Retina (tissue), 1 donor: ENCODE data around the gene MAG.

ENCODE experiments used
- DNase-seq: peaks from one replicate; pipeline ENCODE4 v3.0.0-alpha.2; 2016

Gene MAG

GRCh38 chr19:35321291-35321690, 29.3 kb downstream of the MAG start:
- no peak for DNase-seq

- DNase-seq, result no peak
These were observed 30.1 kb downstream of the MAG start for GRCh38 chr19:35322014-35322413.

DNA sequence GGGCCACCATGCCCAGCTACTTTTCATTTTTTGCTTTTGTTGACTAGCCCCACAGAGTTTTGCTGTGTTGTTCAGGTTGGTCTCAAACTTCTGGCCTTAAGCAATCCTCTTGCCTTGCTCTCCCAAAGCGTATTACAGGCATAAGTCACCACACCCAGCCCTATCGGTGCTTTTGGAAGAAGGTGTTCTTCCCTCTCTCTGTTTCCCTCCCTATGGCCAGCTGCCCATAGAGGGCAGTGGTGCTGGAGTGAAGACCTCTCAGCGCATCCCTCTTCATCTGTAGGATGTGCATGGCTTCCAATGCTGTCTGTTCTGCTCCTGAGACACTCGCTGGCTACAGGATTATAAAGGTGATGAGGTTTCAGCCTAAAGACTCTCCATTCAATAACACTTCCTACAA, 35.7 kb downstream of the MAG start:
- DNase-seq, result no peak

DNA sequence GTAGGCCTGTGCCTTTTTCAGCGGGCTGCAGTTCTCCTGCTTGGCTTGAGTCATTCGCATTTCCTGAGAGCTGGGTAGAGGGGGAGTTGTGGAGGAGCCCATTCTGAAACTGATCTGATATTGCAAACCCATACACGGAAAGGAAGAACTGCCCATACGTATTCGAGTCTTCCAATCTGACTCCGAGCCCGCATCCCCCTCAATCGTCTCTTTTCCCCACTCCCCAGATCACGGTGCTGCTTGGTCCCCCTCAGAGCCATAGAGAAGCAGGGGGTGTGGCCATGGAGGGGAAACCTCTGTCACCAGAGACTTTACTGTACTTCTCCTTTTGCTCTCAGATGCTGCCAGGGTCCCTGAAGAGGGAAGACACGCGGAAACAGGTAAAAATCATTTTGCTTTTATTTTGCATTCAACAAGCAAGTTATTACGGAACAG, 36.9 kb downstream of the MAG start, which contains the start of gene CD22:
Gene CD22, plus strand, starts transcription at position 337 of the 435 bp plus-strand sequence. CDS start 2,854 bp downstream, outside the sequence.
- DNase-seq, result no peak

- no peak for DNase-seq
These were observed 37.4 kb downstream of the MAG start for GRCh38 chr19:35329323-35329722.

- no peak for DNase-seq
These were observed 38.5 kb downstream of the MAG start for GRCh38 chr19:35330475-35330874.

DNA sequence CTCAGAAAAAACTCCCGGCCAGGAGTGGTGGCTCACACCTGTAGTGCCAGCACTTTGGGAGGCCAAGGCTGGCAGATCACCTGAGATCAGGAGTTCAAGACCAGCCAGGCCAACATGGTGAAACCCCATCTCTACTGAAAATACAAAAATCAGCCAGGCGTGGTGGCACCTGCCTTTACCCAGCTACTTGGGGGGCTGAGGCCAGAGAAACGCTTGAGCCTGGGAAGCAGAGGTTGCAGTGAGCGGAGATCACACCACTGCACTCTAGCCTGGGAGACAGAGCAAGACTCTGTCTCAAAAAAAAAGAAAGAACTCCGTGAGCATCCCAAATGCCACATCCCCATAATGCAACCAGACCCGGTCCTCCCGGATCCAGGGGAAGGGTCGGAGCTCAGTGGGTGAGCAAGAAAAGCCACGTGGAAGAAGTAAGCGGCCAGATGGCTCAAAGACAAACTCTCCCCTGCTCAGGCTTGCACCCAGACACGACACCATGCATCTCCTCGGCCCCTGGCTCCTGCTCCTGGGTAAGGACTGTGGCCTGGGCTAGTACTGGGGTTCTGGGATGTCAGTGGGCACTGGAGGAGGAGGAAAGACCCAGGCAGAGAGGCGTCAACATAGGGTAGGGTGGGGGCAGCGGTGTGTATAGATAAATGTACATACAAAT, 39.7 kb downstream of the MAG start:
- no peak for DNase-seq

DNA sequence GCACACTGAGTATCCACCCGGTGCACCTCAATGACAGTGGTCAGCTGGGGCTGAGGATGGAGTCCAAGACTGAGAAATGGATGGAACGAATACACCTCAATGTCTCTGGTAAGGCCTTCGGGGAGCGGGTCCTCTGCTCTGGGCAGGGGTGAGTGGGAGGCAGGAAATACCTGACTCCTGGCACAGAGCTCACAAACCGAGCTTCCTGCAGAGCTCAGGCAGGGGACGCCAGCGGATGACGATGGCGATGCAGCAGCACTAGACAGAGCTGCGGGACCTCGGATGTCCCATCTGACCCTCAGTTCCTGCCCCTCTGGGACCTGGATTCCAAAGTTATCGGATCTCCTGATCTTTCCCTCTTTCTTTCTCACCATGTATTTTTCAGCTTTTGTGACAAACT, 40.9 kb downstream of the MAG start:
- DNase-seq, result no peak

- no peak for DNase-seq
These were observed 42.3 kb downstream of the MAG start for GRCh38 chr19:35334144-35334753.

- no peak for DNase-seq
These were observed 44.4 kb downstream of the MAG start for GRCh38 chr19:35336166-35336955.

DNA sequence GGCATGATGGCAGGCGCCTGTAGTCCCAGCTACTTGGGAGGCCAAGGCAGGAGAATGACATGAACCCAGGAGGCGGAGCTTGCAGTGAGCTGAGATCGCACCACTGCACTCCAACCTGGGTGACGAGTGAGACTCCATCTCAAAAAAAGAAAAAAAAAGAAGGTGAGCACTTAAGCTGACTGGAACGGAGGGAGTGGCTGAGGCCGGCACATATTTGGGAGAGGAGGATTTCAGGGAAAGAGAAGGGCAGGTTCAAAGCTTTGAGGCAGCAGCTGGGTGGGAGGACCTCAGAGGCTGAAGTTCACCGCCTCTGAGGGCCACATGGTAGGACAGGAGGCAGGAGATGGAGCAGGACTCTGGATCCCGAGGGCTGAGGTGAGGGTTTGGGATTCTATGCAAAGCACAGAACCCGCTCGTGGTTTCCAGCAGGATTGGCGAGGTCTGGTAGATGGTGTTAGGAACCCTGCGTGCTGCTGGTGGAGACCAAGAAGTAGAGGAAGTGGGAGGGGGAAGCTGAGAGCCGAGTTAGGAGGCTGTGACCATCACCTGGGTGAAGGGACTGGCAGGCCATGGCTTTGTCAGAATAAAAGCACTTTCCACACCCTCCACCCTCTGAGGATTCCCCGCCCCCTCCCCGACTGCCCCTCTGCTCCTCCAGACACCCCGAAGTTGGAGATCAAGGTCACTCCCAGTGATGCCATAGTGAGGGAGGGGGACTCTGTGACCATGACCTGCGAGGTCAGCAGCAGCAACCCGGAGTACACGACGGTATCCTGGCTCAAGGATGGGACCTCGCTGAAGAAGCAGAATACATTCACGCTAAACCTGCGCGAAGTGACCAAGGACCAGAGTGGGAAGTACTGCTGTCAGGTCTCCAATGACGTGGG, 45.4 kb downstream of the MAG start:
- no peak for DNase-seq

- no peak for DNase-seq
These were observed 46.0 kb downstream of the MAG start for GRCh38 chr19:35337984-35338296.

DNA sequence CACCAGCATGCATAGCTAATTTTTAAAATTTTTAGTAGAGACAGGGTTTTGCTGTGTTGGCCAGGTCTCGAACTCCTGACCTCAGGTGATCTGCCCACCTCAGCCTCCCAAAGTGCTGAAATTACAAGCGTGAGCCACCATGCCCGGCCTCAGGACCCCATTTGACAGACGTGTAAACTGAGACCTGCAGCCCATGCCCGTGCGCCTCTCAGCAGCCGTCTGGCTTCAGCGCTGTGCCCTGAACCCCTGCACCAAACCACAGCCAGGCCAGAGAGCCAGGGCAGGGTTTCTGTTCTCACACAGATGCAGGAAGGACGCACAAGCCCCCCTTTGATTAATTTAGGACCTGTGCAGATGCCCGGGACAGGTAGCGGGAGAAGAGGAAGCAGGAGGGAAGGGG, 48.5 kb downstream of the MAG start:
- no peak for DNase-seq

- DNase-seq, result no peak
These were observed 49.0 kb downstream of the MAG start for GRCh38 chr19:35341006-35341405.

DNA sequence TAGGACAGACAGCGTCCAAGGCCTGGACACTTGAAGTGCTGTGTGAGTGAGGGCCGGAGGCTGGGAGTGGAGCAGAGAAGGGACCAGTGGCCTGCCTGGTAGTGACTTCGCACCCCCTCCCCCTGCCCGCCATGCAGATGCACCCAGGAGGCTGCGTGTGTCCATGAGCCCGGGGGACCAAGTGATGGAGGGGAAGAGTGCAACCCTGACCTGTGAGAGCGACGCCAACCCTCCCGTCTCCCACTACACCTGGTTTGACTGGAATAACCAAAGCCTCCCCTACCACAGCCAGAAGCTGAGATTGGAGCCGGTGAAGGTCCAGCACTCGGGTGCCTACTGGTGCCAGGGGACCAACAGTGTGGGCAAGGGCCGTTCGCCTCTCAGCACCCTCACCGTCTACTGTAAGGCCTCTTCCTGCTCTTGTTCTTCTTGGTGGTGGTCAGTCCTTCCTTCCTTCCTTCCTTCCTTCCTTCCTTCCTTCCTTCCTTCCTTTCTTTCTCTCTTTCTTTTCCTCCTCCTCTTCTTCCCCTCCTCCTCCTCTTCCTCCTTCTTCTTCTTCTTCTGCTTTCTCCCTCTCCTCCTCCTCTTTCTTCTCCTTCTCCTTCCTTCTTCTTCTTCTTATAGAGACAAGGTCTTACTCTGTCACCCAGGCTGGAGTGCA, 49.7 kb downstream of the MAG start:
- DNase-seq, result no peak

DNA sequence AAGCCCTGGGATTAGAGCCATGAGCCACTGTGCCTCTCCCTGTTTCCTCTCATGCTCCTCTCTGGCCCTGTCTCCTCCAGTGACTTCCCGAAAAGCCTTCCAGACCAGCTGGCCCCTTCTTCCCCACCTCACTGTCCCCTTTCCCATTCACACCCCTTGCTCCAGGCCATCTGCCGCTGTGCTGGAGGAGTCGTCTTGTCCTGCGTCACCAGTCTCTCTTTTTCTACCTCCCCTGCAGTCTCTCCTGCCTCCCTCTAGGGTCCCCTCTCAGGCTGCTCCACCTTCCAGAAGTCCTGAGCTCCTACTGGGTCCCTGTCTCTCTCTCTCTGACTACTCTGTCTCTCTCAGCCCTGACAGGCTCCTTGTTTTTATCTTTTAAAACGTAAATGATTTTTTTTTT, 50.5 kb downstream of the MAG start:
- peak; percentile 45 for DNase-seq

GRCh38 chr19:35344511-35345031, 52.6 kb downstream of the MAG start:
- DNase-seq, result no peak

- no peak for DNase-seq
These were observed 53.7 kb downstream of the MAG start for GRCh38 chr19:35345671-35346111.

DNA sequence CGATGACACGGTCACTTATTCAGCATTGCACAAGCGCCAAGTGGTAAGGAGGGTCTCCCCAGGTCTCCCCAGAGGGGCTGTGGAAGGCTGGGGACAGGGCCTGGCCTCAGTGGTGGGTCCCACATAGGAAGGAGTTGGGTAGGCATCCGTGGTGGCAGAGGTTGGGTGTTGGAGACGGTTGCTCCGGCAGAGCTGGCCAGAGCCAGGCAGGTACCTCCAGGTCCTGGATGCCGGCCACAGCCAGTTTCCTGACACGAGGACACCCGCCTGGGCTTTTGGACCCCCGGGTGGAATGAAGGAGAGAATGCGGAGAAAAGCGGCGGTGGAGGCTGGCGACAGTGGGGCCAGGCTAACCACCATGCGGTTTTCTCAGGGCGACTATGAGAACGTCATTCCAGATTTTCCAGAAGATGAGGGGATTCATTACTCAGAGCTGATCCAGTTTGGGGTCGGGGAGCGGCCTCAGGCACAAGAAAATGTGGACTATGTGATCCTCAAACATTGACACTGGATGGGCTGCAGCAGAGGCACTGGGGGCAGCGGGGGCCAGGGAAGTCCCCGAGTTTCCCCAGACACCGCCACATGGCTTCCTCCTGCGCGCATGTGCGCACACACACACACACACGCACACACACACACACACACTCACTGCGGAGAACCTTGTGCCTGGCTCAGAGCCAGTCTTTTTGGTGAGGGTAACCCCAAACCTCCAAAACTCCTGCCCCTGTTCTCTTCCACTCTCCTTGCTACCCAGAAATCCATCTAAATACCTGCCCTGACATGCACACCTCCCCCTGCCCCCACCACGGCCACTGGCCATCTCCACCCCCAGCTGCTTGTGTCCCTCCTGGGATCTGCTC, 54.5 kb downstream of the MAG start:
- no peak for DNase-seq

DNA sequence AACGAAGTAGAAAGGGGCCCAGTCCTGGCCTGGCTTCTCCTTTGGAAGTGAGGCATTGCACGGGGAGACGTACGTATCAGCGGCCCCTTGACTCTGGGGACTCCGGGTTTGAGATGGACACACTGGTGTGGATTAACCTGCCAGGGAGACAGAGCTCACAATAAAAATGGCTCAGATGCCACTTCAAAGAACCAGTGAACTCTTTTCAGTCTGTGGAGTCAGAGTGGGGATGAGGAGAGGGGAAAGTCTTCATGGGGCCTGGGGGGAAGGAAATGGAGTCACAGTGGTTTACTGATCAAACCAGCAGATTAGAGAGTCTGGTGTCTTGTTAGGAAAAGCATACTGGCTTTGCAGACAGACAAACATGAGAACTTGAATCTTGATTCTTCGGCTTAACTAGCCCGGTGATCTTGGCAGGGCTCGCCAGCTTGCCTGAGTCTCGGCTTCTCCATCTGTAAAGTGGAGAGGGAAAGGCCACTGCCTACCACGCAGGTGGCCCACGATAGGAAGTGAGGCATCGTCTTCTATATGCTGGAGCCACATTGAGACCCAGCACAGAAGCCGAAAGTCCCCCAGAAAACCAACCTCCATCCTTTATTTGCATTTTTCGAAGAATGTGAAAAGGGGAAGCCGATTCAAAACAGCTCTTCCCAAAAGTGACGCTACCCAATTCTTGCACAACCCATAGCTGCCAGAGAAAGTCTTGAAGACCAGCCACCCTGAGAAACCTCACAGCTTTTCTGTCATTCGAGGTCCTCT, 55.4 kb downstream of the MAG start, which contains the start of gene FFAR1:
Gene FFAR1, plus strand, starts transcription at position 732 of the 759 bp plus-strand sequence. CDS start 3,650 bp downstream, outside the sequence.
- no peak for DNase-seq
